ENCODE data around the gene NAALADL2. TPM values are rescaled to one million over a fixed set of nuclear protein-coding genes. Genes with fewer than 3 reads are reported as not detected.
"Not testable (repeated sequence)": the region's sequence is repeated elsewhere in the genome, so short reads cannot be mapped to it uniquely, and the experiment has no call there.

The NAALADL2 gene
- total RNA-seq, 3 donors from 2014 or later = 18.4 to 43.9 (median 20.8) TPM

GRCh38 chr3:175269394-175269793, 410.3 kb downstream of the NAALADL2 start:
- TF ChIP-seq CTCF (IDR thresholded peaks at IDR 0.05) = no peak
- no peak overlapping the region for H3K4me3 ChIP-seq
- intact Hi-C loops (cut with DNase I, micrococcal nuclease) = no loop called here
- H3K4me1 ChIP-seq (ENCODE audit: low read depth) = no peaks in the 10 kb centered on the region
- ATAC-seq (no peak), DNase-seq (no peak)
- H3K9me3 ChIP-seq = no peaks in the 10 kb centered on the region
- H3K36me3 ChIP-seq (ENCODE audit: low read depth) = no peaks in the 10 kb centered on the region

- intact Hi-C loops (cut with DNase I, micrococcal nuclease) = no loop called here
- H3K9me3 ChIP-seq = no peaks in the 10 kb centered on the region
- no peak for TF ChIP-seq CTCF (IDR thresholded peaks at IDR 0.05)
- no peak overlapping the region for H3K4me3 ChIP-seq
- H3K36me3 ChIP-seq (ENCODE audit: low read depth) = no peaks in the 10 kb centered on the region
- H3K4me1 ChIP-seq (ENCODE audit: low read depth) = no peaks in the 10 kb centered on the region
- DNase-seq (no peak), ATAC-seq (no peak)
Observed at GRCh38 chr3:175270198-175270837, 411.2 kb downstream of the NAALADL2 start.

GRCh38 chr3:175270866-175271265, 411.7 kb downstream of the NAALADL2 start:
- Histone ChIP-seq H3K36me3 (ENCODE audit: low read depth) (no peaks in the 10 kb centered on the region), H3K4me3 (no peak overlapping the region), H3K9me3 (no peaks in the 10 kb centered on the region), H3K4me1 (ENCODE audit: low read depth) (no peaks in the 10 kb centered on the region)
- no peak for TF ChIP-seq CTCF (IDR thresholded peaks at IDR 0.05)
- ATAC-seq (no peak), DNase-seq (no peak)
- intact Hi-C loops (cut with DNase I, micrococcal nuclease) = no loop called here

GRCh38 chr3:175271465-175271864, 412.3 kb downstream of the NAALADL2 start:
- intact Hi-C loops (cut with DNase I, micrococcal nuclease); H3K9me3 ChIP-seq; DNase-seq; H3K4me3 ChIP-seq; H3K36me3 ChIP-seq (ENCODE audit: low read depth); ATAC-seq; H3K4me1 ChIP-seq (ENCODE audit: low read depth): not testable (repeated sequence)

GRCh38 chr3:175272392-175272791, 413.3 kb downstream of the NAALADL2 start:
- no peaks in the 10 kb centered on the region for H3K4me1 ChIP-seq (ENCODE audit: low read depth)
- no peak for ATAC-seq
- no peak overlapping the region for H3K4me3 ChIP-seq
- TF ChIP-seq CTCF (IDR thresholded peaks at IDR 0.05) = no peak
- no peak for DNase-seq
- intact Hi-C loops (cut with DNase I, micrococcal nuclease) = no loop called here
- H3K9me3 ChIP-seq = no peaks in the 10 kb centered on the region
- no peaks in the 10 kb centered on the region for H3K36me3 ChIP-seq (ENCODE audit: low read depth)

GRCh38 chr3:175273573-175273972, 414.4 kb downstream of the NAALADL2 start:
- no peak for ATAC-seq
- Histone ChIP-seq H3K4me3 (no peak overlapping the region), H3K36me3 (ENCODE audit: low read depth) (no peaks in the 10 kb centered on the region), H3K4me1 (ENCODE audit: low read depth) (no peaks in the 10 kb centered on the region), H3K9me3 (no peaks in the 10 kb centered on the region)
- TF ChIP-seq CTCF (IDR thresholded peaks at IDR 0.05) = no peak
- intact Hi-C loops (cut with DNase I, micrococcal nuclease) = no loop called here
- DNase-seq = no peak

Measured in mucosa of descending colon (tissue), 3 donors.